GM12878 (cell line): ENCODE results near the gene AREG. TPM values are rescaled to one million over a fixed set of nuclear protein-coding genes. Genes with fewer than 3 reads are reported as not detected.

Experiments used
- ATAC-seq: fragments of 200-7000 bp; cut with Tn5 transposase; 3 replicates; pipeline ENCODE4 v1.9.1; 2020; ENCODE audit warnings: mild to moderate bottlenecking, moderate library complexity
- BruUV-seq: library from RNA; stranded (reverse); fragments of 400-500 nt; replicated peaks from 2 replicates; lab custom pipeline; 2021; lab: Mats Ljungman, UMichigan
- CTCF ChIA-PET: fragments of 300-600 bp; sonication (Branson Sonifier 250); formaldehyde crosslinking; extraction: SDS; loops from one replicate; lab custom pipeline; 2021; ENCODE audit warnings: inconsistent platforms; lab: Yijun Ruan, JAX
- POLR2A ChIA-PET: fragments of 350-600 bp; formaldehyde crosslinking; extraction: SDS; loops from one replicate; lab custom pipeline; 2021; ENCODE audit warnings: inconsistent platforms; lab: Charles Lee
- RAD21 ChIA-PET: fragments of 300-600 bp; sonication (Branson Sonifier 250); formaldehyde crosslinking; loops from one replicate; lab custom pipeline; 2023; ENCODE audit warnings: antibody characterized with exemption; ENCODE audit not compliant: unreplicated experiment; lab: Charles Lee
- SMC1A ChIA-PET: fragments of 300-600 bp; sonication (Branson Sonifier 250); formaldehyde crosslinking; loops from one replicate; lab custom pipeline; 2023; ENCODE audit not compliant: unreplicated experiment, uncharacterized antibody; lab: Charles Lee
- DNase-seq: peaks from one replicate; pipeline ENCODE4 v3.0.0-alpha.2; 2011; ENCODE audit warnings: low read depth, low spot score
- FAIRE-seq: peaks from 3 replicates; lab custom pipeline; 2011; peaks lifted over from hg19 to GRCh38; lab: Jason Lieb, UNC
- H2AFZ ChIP-seq: 2 replicates; pipeline ENCODE4 v1.6.0; 2011; ENCODE audit warnings: low read depth, low read length, control low read depth; ENCODE audit not compliant: control insufficient read depth
- H3K27ac ChIP-seq: 2 replicates; pipeline ENCODE4 v1.5.1; 2011; ENCODE audit warnings: control low read depth; ENCODE audit not compliant: control insufficient read depth, insufficient read depth
- H3K27me3 ChIP-seq, 2 experiments: replicated peaks in 1 of 2; 2 replicates each; pipeline versions ENCODE4 v1.6.0 to v1.6.1; 2011; ENCODE audit warnings: low read length in 1 of 2; ENCODE audit not compliant: control insufficient read depth in 2 of 2, insufficient read depth in 2 of 2
- H3K36me3 ChIP-seq, 2 experiments: 2 replicates each; pipeline ENCODE4 v1.5.1; 2011; ENCODE audit warnings: low read length in 1 of 2; ENCODE audit not compliant: control insufficient read depth in 2 of 2, insufficient read depth in 2 of 2
- H3K4me1 ChIP-seq: 2 replicates; pipeline ENCODE4 v1.6.1; 2011; ENCODE audit warnings: mild to moderate bottlenecking, low read length, moderate library complexity, mixed read lengths; ENCODE audit not compliant: control insufficient read depth, insufficient read depth
- H3K4me2 ChIP-seq: 2 replicates; pipeline ENCODE4 v1.6.0; 2011; ENCODE audit warnings: control low read depth; ENCODE audit not compliant: control insufficient read depth, insufficient read depth
- H3K4me3 ChIP-seq: fragments of 200-600 bp; sonication (generic); 2 replicates; pipeline ENCODE4 v1.5.1; 2016
- H3K79me2 ChIP-seq: 2 replicates; pipeline ENCODE4 v1.6.0; 2011; ENCODE audit warnings: low read length; ENCODE audit not compliant: control insufficient read depth, insufficient read depth
- H3K9ac ChIP-seq: 2 replicates; pipeline ENCODE4 v1.8.0; 2011; ENCODE audit warnings: low read length, control low read depth, mixed read lengths; ENCODE audit not compliant: control insufficient read depth, insufficient read depth
- H3K9me3 ChIP-seq: replicated peaks from 3 replicates; pipeline ENCODE4 v1.5.1; 2011; ENCODE audit warnings: mild to moderate bottlenecking, low read length; ENCODE audit not compliant: control insufficient read depth, insufficient read depth
- H4K20me1 ChIP-seq: 2 replicates; pipeline ENCODE4 v1.6.0; 2011; ENCODE audit not compliant: control insufficient read depth, insufficient read depth
- ASH2L ChIP-seq: fragments of 300-600, 200-600 bp; sonication (generic); IDR thresholded peaks from 2 replicates; pipeline ENCODE4 v1.6.1; 2017; ENCODE audit warnings: low read depth, mild to moderate bottlenecking, borderline replicate concordance
- MTA2 ChIP-seq: fragments of 450-650 bp; IDR thresholded peaks from 2 replicates; pipeline ENCODE4 v1.6.1; 2016; ENCODE audit warnings: low read depth, mild to moderate bottlenecking, moderate library complexity
- RBBP5 ChIP-seq: fragments of 200-600 bp; sonication (generic); conservative IDR thresholded peaks from 2 replicates; pipeline ENCODE4 v1.6.1; 2016
- ZNF592 ChIP-seq: fragments of 450-650 bp; IDR thresholded peaks from 2 replicates; pipeline ENCODE4 v1.6.1; 2017; ENCODE audit warnings: mild to moderate bottlenecking, moderate library complexity
- ZZZ3 ChIP-seq: IDR thresholded peaks from 2 replicates; pipeline ENCODE4 v1.6.1; 2011; ENCODE audit warnings: low read depth; ENCODE audit not compliant: control insufficient read depth, insufficient read length
- WGBS: methylation state at CpG from one replicate; pipeline ENCODE4 v1.1.6; 2016; ENCODE audit warnings: low lambda C conversion rate; ENCODE audit not compliant: insufficient replicate concordance, insufficient coverage; ENCODE audit errors: missing lambda C conversion rate; 5-methylcytosine and 5-hydroxymethylcytosine counted together
- in situ Hi-C: fragments of 300-500 bp; cut with MboI; formaldehyde crosslinking; loops from 9 replicates; pipeline ENCODE4 v1.14.3; 2018; ENCODE audit warnings: mixed read lengths
- intact Hi-C: fragments of 100-400 bp; cut with micrococcal nuclease; formaldehyde crosslinking; loops from one replicate; pipeline ENCODE4 v1.14.2; 2022; ENCODE audit not compliant: unreplicated experiment
- polyA plus RNA-seq, 11 experiments: library from polyadenylated mRNA; depleted of rRNA in 4 of 11; unstranded in 6 of 11; stranded (reverse) in 5 of 11; fragments of >200 nt; fragmentation: Nextera tagmentation in 4 of 11; fragmentation: Illumina TruSeq in 1 of 11; extraction: Ambion mirVana in 4 of 11; extraction: Trizol in 1 of 11; gene quantifications; 1 replicate in 1 of 11; 2 replicates in 10 of 11; pipeline versions ENCODE4 v1.2.1 to v1.2.3, GENCODE V29; 2011 to 2016; ENCODE audit warnings: inconsistent platforms in 2 of 11, missing spikeins in 2 of 11, low read depth in 1 of 11
- total RNA-seq, 4 experiments: library from RNA; depleted of rRNA in 3 of 4; stranded (reverse); fragments of >200 nt in 3 of 4; fragmentation: Illumina TruSeq in 1 of 4; extraction: Trizol in 1 of 4; gene quantifications; 2 replicates each; pipeline versions ENCODE4 v1.2.1 to v1.2.3, GENCODE V29; 2013 to 2021
- TF ChIP-seq, protein P1 (sequence below): fragments of 450-650 bp; IDR thresholded peaks from 2 replicates; pipeline ENCODE4 v1.6.1; 2017; ENCODE audit warnings: low read depth, mild to moderate bottlenecking, moderate library complexity

The AREG gene
- total and polyA plus RNA-seq, 10 of the 15 experiments (the other 5 are each of a cell fraction or from before 2014, with no cell fraction given), result 0.25 to 0.37 TPM; not detected in 8

GRCh38 chr4:74438661-74439060, 6.3 kb upstream of the AREG start (continued):
- TF ChIP-seq, protein P1, sequence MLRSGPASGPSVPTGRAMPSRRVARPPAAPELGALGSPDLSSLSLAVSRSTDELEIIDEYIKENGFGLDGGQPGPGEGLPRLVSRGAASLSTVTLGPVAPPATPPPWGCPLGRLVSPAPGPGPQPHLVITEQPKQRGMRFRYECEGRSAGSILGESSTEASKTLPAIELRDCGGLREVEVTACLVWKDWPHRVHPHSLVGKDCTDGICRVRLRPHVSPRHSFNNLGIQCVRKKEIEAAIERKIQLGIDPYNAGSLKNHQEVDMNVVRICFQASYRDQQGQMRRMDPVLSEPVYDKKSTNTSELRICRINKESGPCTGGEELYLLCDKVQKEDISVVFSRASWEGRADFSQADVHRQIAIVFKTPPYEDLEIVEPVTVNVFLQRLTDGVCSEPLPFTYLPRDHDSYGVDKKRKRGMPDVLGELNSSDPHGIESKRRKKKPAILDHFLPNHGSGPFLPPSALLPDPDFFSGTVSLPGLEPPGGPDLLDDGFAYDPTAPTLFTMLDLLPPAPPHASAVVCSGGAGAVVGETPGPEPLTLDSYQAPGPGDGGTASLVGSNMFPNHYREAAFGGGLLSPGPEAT, result no peak
- TF ChIP-seq MTA2 (no peak), ASH2L (no peak), ZZZ3 (no peak), ZNF592 (no peak)
- TF ChIP-seq, all 136 proteins: peak for 0

- ChIA-PET CTCF (interaction anchor here (1.1 kb wide), 1 partner anchor 11 kb away, joined by 3 read pairs; no protein-coding TSS in a partner anchor), POLR2A (no interaction called here), SMC1A (no interaction called here), RAD21 (no interaction called here)
- no peaks in the 10 kb centered on the region for H3K9me3 ChIP-seq
- intact Hi-C loops, result no loop called here
- in situ Hi-C loops, result no loop called here
- DNase-seq, result no peak
- no peak overlapping the region for H3K9ac ChIP-seq
- ATAC-seq, result no peak
- no TSS peak for BruUV-seq
- FAIRE-seq, result no peak
- WGBS, result 83% methylated on average over 7 of the region's 7 CpGs
- H3K27ac ChIP-seq, result no peak overlapping the region
- H3K79me2 ChIP-seq, result no peaks in the 10 kb centered on the region
- no peak overlapping the region for H3K4me2 ChIP-seq
- no peak for TF ChIP-seq RBBP5
- no peaks in the 10 kb centered on the region for H3K27me3 ChIP-seq
- H3K36me3 ChIP-seq, result no peaks in the 10 kb centered on the region
- no peaks in the 10 kb centered on the region for H3K4me1 ChIP-seq
- H2AFZ ChIP-seq, result no peak overlapping the region
- H3K4me3 ChIP-seq, result no peak overlapping the region
- H4K20me1 ChIP-seq, result no peaks in the 10 kb centered on the region
Observed at GRCh38 chr4:74439952-74440351, 5.0 kb upstream of the AREG start.
